Measurements from ENCODE around the gene WFDC11.
A peak's percentile ranks its signal among the peaks of the same experiment; 100 is the strongest.

WFDC11 gene

GRCh38 chr20:45621593-45621992 lies 48.4 kb downstream of the WFDC11 start:
- DNase-seq: no peak

- DNase-seq: no peak
Measured at GRCh38 chr20:45617591-45617990, 52.4 kb downstream of the WFDC11 start.

GRCh38 chr20:45612314-45612713 lies 57.7 kb downstream of the WFDC11 start:
- no peak for DNase-seq

- DNase-seq: peak; percentile 19 to 47
Measured at GRCh38 chr20:45611054-45611453, 59.0 kb downstream of the WFDC11 start.

GRCh38 chr20:45607810-45608209 lies 62.2 kb downstream of the WFDC11 start:
- DNase-seq: no peak

Measured in stimulated activated CD4-positive, alpha-beta T cell treated with anti-CD3 and anti-CD28 coated beads, Interleukin-2, amount 100 ng/mL, for 48 hours (primary cell).